AG10803 (cell line): ENCODE results near the gene MORN4.

Experiments used
- DNase-seq: peaks from one replicate; pipeline ENCODE4 v3.0.0; 2010; ENCODE audit warnings: low read depth
- H3K4me3 ChIP-seq: 2 replicates; pipeline ENCODE4 v1.5.1; 2011; ENCODE audit warnings: mild to moderate bottlenecking, low read length, control low read depth
- CTCF ChIP-seq: conservative IDR thresholded peaks from 2 replicates; pipeline ENCODE4 v1.5.1; 2011; ENCODE audit warnings: mild to moderate bottlenecking, low read length, control low read depth, inconsistent platforms

Gene MORN4

DNA sequence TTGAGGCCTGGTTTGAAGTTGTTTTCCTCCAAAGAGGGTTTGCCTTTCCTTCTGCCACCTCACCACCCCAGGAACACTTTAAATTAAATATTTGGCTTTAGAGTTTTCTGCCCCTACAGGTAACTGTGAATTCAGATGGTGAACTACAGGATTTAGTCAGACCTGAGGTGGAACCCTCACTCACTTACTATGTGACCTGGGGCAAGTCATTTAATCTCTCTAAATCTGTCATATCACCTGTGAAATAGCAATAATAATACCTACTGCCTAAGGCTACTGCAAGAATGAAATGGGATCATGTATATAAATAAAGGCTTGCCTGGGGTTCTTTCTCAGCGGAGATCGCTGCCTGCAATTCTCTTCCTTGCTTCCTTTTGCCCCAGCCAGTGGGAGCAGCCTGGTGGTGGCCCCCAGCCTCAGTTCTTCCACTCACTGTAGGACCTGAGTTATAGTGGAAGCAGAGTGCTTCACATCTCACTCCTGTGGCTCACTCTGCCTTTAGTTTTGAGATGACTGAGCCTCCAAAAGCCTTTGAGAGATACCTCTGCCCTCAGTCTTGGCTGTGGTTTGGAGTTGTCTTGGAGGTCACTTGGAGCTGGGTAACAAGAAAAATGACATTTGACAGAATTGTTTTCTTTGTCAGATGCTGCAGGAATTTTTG lies 66.8 kb downstream of the MORN4 start:
- no peak for DNase-seq
- no peak overlapping the region for H3K4me3 ChIP-seq
- no peak for TF ChIP-seq CTCF

DNA sequence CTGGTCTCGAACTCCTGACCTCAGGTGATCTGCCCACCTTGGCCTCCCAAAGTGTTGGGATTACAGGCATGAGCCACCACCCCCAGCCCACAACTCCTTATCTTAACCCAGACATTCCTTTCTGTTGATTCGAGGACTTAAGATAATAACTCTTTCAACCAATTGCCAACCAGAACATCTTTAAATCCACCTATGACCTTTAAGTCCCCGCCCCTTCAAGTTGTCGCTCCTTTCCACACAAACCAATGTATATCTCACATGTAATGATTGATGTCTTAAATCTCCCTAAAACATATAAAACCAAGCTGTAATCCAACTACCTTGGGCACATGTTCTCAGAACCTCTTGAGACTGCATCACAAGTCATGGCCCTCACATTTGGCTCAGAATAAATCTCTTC lies 68.5 kb downstream of the MORN4 start:
- no peak for DNase-seq

More for the DNA sequence above, 68.5 kb downstream of the MORN4 start:
- no peak for TF ChIP-seq CTCF
- no peak overlapping the region for H3K4me3 ChIP-seq
